ENCODE data around the gene GABRG3. TPM values are rescaled to one million over a fixed set of nuclear protein-coding genes. Genes with fewer than 3 reads are reported as not detected.

The GABRG3 gene
- total RNA-seq, 1 experiment from 2014 or later, result not detected

- Mint-ChIP-seq H3K36me3 (ENCODE audit: insufficient read depth, unreplicated experiment) (peaks cover 4% of the 10 kb centered on the region), H3K27ac (ENCODE audit: unreplicated experiment) (no peak overlapping the region), H3K9me3 (ENCODE audit: low read depth, unreplicated experiment) (peaks cover 9% of the 10 kb centered on the region), H3K4me3 (ENCODE audit: low read depth, unreplicated experiment) (no peak overlapping the region), H3K4me1 (ENCODE audit: low read depth, unreplicated experiment) (no peaks in the 10 kb centered on the region), H3K27me3 (ENCODE audit: unreplicated experiment) (no peaks in the 10 kb centered on the region)
- no peak for DNase-seq
- no TSS peak for BruUV-seq (replicated peaks)
- no peak for TF ChIP-seq CTCF (IDR thresholded peaks at IDR 0.05; ENCODE audit: unreplicated experiment)
- CTCF ChIA-PET, result no interaction called here
- intact Hi-C loops (cut with micrococcal nuclease; ENCODE audit: unreplicated experiment), result no loop called here
Observed at GRCh38 chr15:27271258-27271657, 300.3 kb downstream of the GABRG3 start.

- no peak for DNase-seq
- Mint-ChIP-seq H3K27ac (ENCODE audit: unreplicated experiment) (no peak overlapping the region), H3K4me1 (ENCODE audit: low read depth, unreplicated experiment) (no peaks in the 10 kb centered on the region), H3K27me3 (ENCODE audit: unreplicated experiment) (no peaks in the 10 kb centered on the region), H3K4me3 (ENCODE audit: low read depth, unreplicated experiment) (no peak overlapping the region), H3K9me3 (ENCODE audit: low read depth, unreplicated experiment) (peaks cover 12% of the 10 kb centered on the region), H3K36me3 (ENCODE audit: insufficient read depth, unreplicated experiment) (peaks cover 4% of the 10 kb centered on the region)
- intact Hi-C loops (cut with micrococcal nuclease; ENCODE audit: unreplicated experiment), result no loop called here
- TF ChIP-seq CTCF (IDR thresholded peaks at IDR 0.05; ENCODE audit: unreplicated experiment), result no peak
- no TSS peak for BruUV-seq (replicated peaks)
- CTCF ChIA-PET, result no interaction called here
Observed at GRCh38 chr15:27272427-27272826, 301.4 kb downstream of the GABRG3 start.

- H3K4me1 Mint-ChIP-seq (ENCODE audit: low read depth, unreplicated experiment), result no peaks in the 10 kb centered on the region
- no peak for TF ChIP-seq CTCF (IDR thresholded peaks at IDR 0.05; ENCODE audit: unreplicated experiment)
- peaks cover 4% of the 10 kb centered on the region for H3K36me3 Mint-ChIP-seq (ENCODE audit: insufficient read depth, unreplicated experiment)
- H3K27me3 Mint-ChIP-seq (ENCODE audit: unreplicated experiment), result no peaks in the 10 kb centered on the region
- intact Hi-C loops (cut with micrococcal nuclease; ENCODE audit: unreplicated experiment), result no loop called here
- DNase-seq, result no peak
- no TSS peak for BruUV-seq (replicated peaks)
- CTCF ChIA-PET, result no interaction called here
- no peak overlapping the region for H3K4me3 Mint-ChIP-seq (ENCODE audit: low read depth, unreplicated experiment)
- no peak overlapping the region for H3K27ac Mint-ChIP-seq (ENCODE audit: unreplicated experiment)
- H3K9me3 Mint-ChIP-seq (ENCODE audit: low read depth, unreplicated experiment), result peaks cover 12% of the 10 kb centered on the region
Observed at GRCh38 chr15:27273506-27273905, 302.5 kb downstream of the GABRG3 start.

- no TSS peak for BruUV-seq (replicated peaks)
- Mint-ChIP-seq H3K9me3 (ENCODE audit: low read depth, unreplicated experiment) (peaks cover 8% of the 10 kb centered on the region), H3K36me3 (ENCODE audit: insufficient read depth, unreplicated experiment) (no peaks in the 10 kb centered on the region), H3K4me3 (ENCODE audit: low read depth, unreplicated experiment) (no peak overlapping the region), H3K4me1 (ENCODE audit: low read depth, unreplicated experiment) (no peaks in the 10 kb centered on the region), H3K27me3 (ENCODE audit: unreplicated experiment) (no peaks in the 10 kb centered on the region), H3K27ac (ENCODE audit: unreplicated experiment) (no peak overlapping the region)
- intact Hi-C loops (cut with micrococcal nuclease; ENCODE audit: unreplicated experiment), result no loop called here
- TF ChIP-seq CTCF (IDR thresholded peaks at IDR 0.05; ENCODE audit: unreplicated experiment), result no peak
- CTCF ChIA-PET, result no interaction called here
- DNase-seq, result no peak
Observed at GRCh38 chr15:27278761-27279160, 307.8 kb downstream of the GABRG3 start.

- no peaks in the 10 kb centered on the region for H3K27me3 Mint-ChIP-seq (ENCODE audit: unreplicated experiment)
- H3K4me1 Mint-ChIP-seq (ENCODE audit: low read depth, unreplicated experiment), result no peaks in the 10 kb centered on the region
- intact Hi-C loops (cut with micrococcal nuclease; ENCODE audit: unreplicated experiment), result no loop called here
- no peak for DNase-seq
- H3K36me3 Mint-ChIP-seq (ENCODE audit: insufficient read depth, unreplicated experiment), result no peaks in the 10 kb centered on the region
- no peak for TF ChIP-seq CTCF (IDR thresholded peaks at IDR 0.05; ENCODE audit: unreplicated experiment)
- BruUV-seq (replicated peaks), result no TSS peak
- H3K4me3 Mint-ChIP-seq (ENCODE audit: low read depth, unreplicated experiment), result no peak overlapping the region
- no peak overlapping the region for H3K27ac Mint-ChIP-seq (ENCODE audit: unreplicated experiment)
- H3K9me3 Mint-ChIP-seq (ENCODE audit: low read depth, unreplicated experiment), result peaks cover 2% of the 10 kb centered on the region
- CTCF ChIA-PET, result no interaction called here
Observed at GRCh38 chr15:27292641-27293040, 321.7 kb downstream of the GABRG3 start.

Measured in Calu3 (cell line).